Keratinocyte (primary cell): ENCODE results near the gene RAD18. TPM values are rescaled to one million over a fixed set of nuclear protein-coding genes. Genes with fewer than 3 reads are reported as not detected.

Source experiments
- DNase-seq: peaks from one replicate; pipeline ENCODE4 v3.0.0-alpha.2; 2011; ENCODE audit warnings: low read depth, missing footprints, low spot score
- FAIRE-seq: peaks from 2 replicates; lab custom pipeline; 2011; peaks lifted over from hg19 to GRCh38; lab: Jason Lieb, UNC
- H2AFZ ChIP-seq: 2 replicates; pipeline ENCODE4 v1.6.0; 2012; ENCODE audit warnings: low read length, control low read depth, inconsistent platforms; ENCODE audit not compliant: control insufficient read depth
- H3K27ac ChIP-seq: 2 replicates; pipeline ENCODE4 v1.5.1; 2011; ENCODE audit warnings: low read length; ENCODE audit not compliant: control insufficient read depth, insufficient read depth
- H3K27me3 ChIP-seq: 3 replicates; pipeline ENCODE4 v1.6.0; 2011; ENCODE audit warnings: low read length; ENCODE audit not compliant: control insufficient read depth, insufficient read depth; ENCODE audit errors: extremely low read depth
- H3K36me3 ChIP-seq, 2 experiments: 2 replicates in 1 of 2; 3 replicates in 1 of 2; pipeline ENCODE4 v1.5.1; 2011; ENCODE audit warnings: low read length in 2 of 2, mild to moderate bottlenecking in 1 of 2; ENCODE audit not compliant: control insufficient read depth in 2 of 2, insufficient read depth in 2 of 2; ENCODE audit errors: extremely low read depth in 1 of 2
- H3K4me1 ChIP-seq: 3 replicates; pipeline ENCODE4 v1.5.1; 2011; ENCODE audit warnings: low read length; ENCODE audit not compliant: control insufficient read depth, insufficient read depth; ENCODE audit errors: extremely low read depth
- H3K4me2 ChIP-seq: 3 replicates; pipeline ENCODE4 v1.6.0; 2011; ENCODE audit warnings: low read depth, low read length; ENCODE audit not compliant: control insufficient read depth, insufficient read depth; ENCODE audit errors: extremely low read depth
- H3K4me3 ChIP-seq, 3 experiments: fragments of 200-600 bp in 1 of 3; sonication (generic) in 1 of 3; 2 replicates in 2 of 3; 3 replicates in 1 of 3; pipeline ENCODE4 v1.5.1; 2011 to 2016; ENCODE audit warnings: low read length in 3 of 3, mild to moderate bottlenecking in 3 of 3, control low read depth in 2 of 3, inconsistent platforms in 1 of 3, low read depth in 1 of 3, mixed read lengths in 1 of 3, mixed run types in 1 of 3, moderate library complexity in 1 of 3; ENCODE audit not compliant: control insufficient read depth in 2 of 3, insufficient read depth in 2 of 3; ENCODE audit errors: extremely low read depth in 1 of 3
- H3K79me2 ChIP-seq: 2 replicates; pipeline ENCODE4 v1.6.0; 2012; ENCODE audit warnings: low read length; ENCODE audit not compliant: control insufficient read depth, insufficient read depth
- H3K9ac ChIP-seq: 3 replicates; pipeline ENCODE4 v1.6.0; 2011; ENCODE audit warnings: low read length; ENCODE audit not compliant: control insufficient read depth, insufficient read depth; ENCODE audit errors: extremely low read depth
- H3K9me1 ChIP-seq: 3 replicates; pipeline ENCODE4 v1.6.0; 2011; ENCODE audit warnings: low read length; ENCODE audit not compliant: control insufficient read depth, insufficient read depth; ENCODE audit errors: extremely low read depth
- H3K9me3 ChIP-seq: 2 replicates; pipeline ENCODE4 v1.5.1; 2012; ENCODE audit warnings: low read depth, low read length; ENCODE audit not compliant: control insufficient read depth
- H4K20me1 ChIP-seq: 3 replicates; pipeline ENCODE4 v1.6.0; 2011; ENCODE audit warnings: low read length; ENCODE audit not compliant: control insufficient read depth, insufficient read depth; ENCODE audit errors: extremely low read depth
- CTCF ChIP-seq, 3 experiments: IDR thresholded peaks in 1 of 3; conservative IDR thresholded peaks in 1 of 3; optimal IDR thresholded peaks in 1 of 3; 2 replicates in 2 of 3; 3 replicates in 1 of 3; pipeline versions ENCODE3 to v1.5.1; 2011; ENCODE audit warnings: low read length in 3 of 3, mild to moderate bottlenecking in 3 of 3, moderate library complexity in 2 of 3, control low read depth in 1 of 3, inconsistent platforms in 1 of 3; ENCODE audit not compliant: insufficient read depth in 2 of 3; ENCODE audit errors: extremely low read depth in 1 of 3
- EZH2 ChIP-seq: IDR thresholded peaks from one replicate; pipeline ENCODE4 v1.6.1; 2012; ENCODE audit warnings: inconsistent platforms, mild to moderate bottlenecking, low read length, moderate library complexity
- dilution Hi-C: fragments of 300-500 bp; cut with MboI; formaldehyde crosslinking; loops from one replicate; pipeline ENCODE4 v1.7.0; 2020; ENCODE audit warnings: low sequenced_read_pairs; ENCODE audit not compliant: extremely low pct_ligation_motif_present
- polyA plus RNA-seq, 5 experiments: library from polyadenylated mRNA; depleted of rRNA in 3 of 5; stranded (reverse) in 3 of 5; stranded (forward) in 1 of 5; unstranded in 1 of 5; fragments of >200 nt; gene quantifications; 1 replicate in 1 of 5; 2 replicates in 3 of 5; 3 replicates in 1 of 5; pipeline versions ENCODE4 v1.2.1 to v1.2.3, GENCODE V29; 2011 to 2012; ENCODE audit warnings: missing spikeins in 2 of 5, low read depth in 1 of 5, low replicate concordance in 1 of 5

The RAD18 gene
- polyA plus RNA-seq, 1 donor (not counting 4 experiments of a cell fraction or from before 2014, with no cell fraction given) = 16.0 TPM

- Histone ChIP-seq H3K79me2 (no peaks in the 10 kb centered on the region), H2AFZ (no peak overlapping the region), H3K27ac (no peak overlapping the region), H3K9ac (no peak overlapping the region), H3K9me1 (no peaks in the 10 kb centered on the region), H3K4me1 (no peaks in the 10 kb centered on the region), H3K27me3 (no peaks in the 10 kb centered on the region), H3K9me3 (no peaks in the 10 kb centered on the region), H3K4me3 (no peak overlapping the region), H3K36me3 (no peaks in the 10 kb centered on the region), H3K4me2 (no peak overlapping the region), H4K20me1 (no peaks in the 10 kb centered on the region)
- dilution Hi-C loops = no loop called here
- DNase-seq (no peak), FAIRE-seq (no peak)
- no peak for TF ChIP-seq CTCF (optimal IDR thresholded peaks at IDR 0.05 in 1 of 3, IDR thresholded peaks at IDR 0.05 in 1 of 3, conservative IDR thresholded peaks at IDR 0.05 in 1 of 3; ENCODE audit: extremely low read depth in 1 of 3, insufficient read depth in 2 of 3, low read length in 3 of 3)
- no peak for TF ChIP-seq EZH2
Observed at GRCh38 chr3:8972639-8973038, 9.4 kb upstream of the RAD18 start.

DNA sequence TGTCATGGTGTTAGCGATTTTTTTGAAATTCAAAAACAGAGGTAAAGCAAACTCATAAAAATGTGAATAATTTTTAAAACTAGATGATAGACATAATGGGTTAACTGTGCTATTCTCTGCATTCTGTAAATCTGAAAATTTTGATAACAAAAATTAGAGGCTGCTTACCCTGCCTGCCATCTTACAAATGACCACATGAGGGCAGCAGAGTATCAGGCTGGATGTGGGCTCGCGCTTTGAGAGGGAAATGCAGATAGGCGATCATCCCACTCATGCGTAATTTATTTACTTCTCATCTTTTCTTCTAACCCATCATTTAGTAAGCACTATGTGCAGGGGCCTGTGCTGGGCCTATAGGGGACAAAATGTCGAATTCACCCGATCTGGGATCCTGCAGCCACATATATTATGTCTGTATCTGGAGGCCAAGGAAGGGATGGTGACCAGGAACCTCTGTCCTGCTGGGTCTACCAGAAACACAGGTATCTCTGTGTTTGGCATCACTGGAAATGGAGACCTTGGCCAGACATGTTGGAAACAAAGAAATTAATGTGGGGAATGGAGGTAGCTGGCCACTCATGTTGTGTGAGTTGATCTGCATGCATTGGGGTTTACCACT is 7.8 kb upstream of the RAD18 start:
- no peak for DNase-seq
- H2AFZ ChIP-seq = no peak overlapping the region
- dilution Hi-C loops = no loop called here

More for the DNA sequence above, 7.8 kb upstream of the RAD18 start:
- Histone ChIP-seq H3K4me2 (peak overlapping the region; percentile 8), H3K4me1 (no peaks in the 10 kb centered on the region), H3K79me2 (no peaks in the 10 kb centered on the region), H3K27me3 (no peaks in the 10 kb centered on the region), H3K9me3 (no peaks in the 10 kb centered on the region), H4K20me1 (no peaks in the 10 kb centered on the region), H3K4me3 (no peak overlapping the region), H3K36me3 (no peaks in the 10 kb centered on the region), H3K27ac (no peak overlapping the region), H3K9me1 (no peaks in the 10 kb centered on the region), H3K9ac (no peak overlapping the region)
- FAIRE-seq = peak; percentile 59
- TF ChIP-seq CTCF (optimal IDR thresholded peaks at IDR 0.05 in 1 of 3, IDR thresholded peaks at IDR 0.05 in 1 of 3, conservative IDR thresholded peaks at IDR 0.05 in 1 of 3; ENCODE audit: extremely low read depth in 1 of 3, insufficient read depth in 2 of 3, low read length in 3 of 3) (peak; percentile 89 to 96 (median 90)), EZH2 (no peak)
